ENCODE results near the gene GPD1L.
"Not testable (repeated sequence)": the region's sequence is repeated elsewhere in the genome, so short reads cannot be mapped to it uniquely, and the experiment has no call there.

GPD1L gene

DNA sequence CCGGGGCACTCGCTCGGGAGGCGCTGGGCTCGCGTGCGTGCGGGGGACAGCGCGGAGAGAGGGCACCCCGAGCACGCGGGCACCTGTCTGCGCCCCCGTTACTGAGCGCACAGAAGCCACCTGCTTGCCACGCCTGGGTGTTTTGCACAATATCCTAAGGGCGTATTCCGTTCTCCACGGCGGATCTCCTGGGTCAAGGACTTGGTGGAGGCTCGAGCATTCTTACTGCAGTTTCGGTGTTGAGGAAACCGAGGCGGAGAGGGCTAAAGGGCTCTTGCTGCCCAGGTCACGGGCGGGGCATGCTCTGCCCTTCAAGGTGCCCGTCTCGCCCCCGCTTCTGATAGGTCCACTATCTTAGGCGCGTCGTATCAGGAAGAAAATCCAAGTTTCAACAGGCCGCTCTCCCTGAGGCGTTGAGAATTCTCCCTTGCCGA is 526 bp downstream of the GPD1L start:
- no peak for DNase-seq

- not testable (repeated sequence) for DNase-seq
These were observed 1.8 kb downstream of the GPD1L start for GRCh38 chr3:32108224-32108623.

GRCh38 chr3:32109256-32109655 is 2.8 kb downstream of the GPD1L start:
- DNase-seq, result no peak

- no peak for DNase-seq
These were observed 3.9 kb downstream of the GPD1L start for GRCh38 chr3:32110233-32110760.

DNA sequence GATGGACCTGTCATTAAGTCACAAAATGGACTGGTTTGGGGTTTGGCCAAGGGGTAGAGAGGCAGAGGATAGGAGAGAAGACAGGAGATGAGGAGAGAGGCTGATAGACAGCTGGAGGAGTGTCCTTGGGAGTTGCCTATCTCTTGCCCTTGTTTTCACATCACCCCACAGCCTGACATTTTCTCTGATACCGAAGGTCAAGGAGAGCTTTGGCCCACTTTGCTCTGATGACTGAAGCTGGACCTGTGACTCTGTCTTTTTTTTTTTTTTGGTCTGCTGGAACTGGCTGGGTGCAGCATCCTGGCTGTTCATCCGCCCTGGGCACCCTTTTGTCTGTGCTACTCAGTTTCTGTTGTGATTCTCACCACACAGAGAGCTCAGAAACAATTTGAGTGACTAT is 5.1 kb downstream of the GPD1L start:
- DNase-seq, result no peak

DNA sequence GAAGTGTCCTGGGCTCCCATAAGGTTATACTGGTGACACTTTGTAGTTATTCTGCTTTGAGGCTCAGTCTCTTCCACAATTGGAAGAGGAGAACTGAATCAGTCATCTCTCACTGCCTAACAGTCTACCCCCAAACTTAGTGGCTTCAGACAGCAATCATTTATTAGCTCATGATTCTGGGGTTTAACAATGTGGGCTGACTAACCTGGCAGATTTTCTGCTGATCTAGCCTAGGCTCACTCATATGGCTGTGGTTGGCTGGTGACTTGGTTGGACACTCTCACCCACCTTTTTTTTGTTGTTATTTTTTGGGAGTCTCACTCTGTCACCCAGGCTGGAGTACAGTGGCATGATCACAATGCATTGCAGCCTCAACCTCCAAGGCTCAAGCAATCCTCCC is 7.1 kb downstream of the GPD1L start:
- no peak for DNase-seq

- DNase-seq, result no peak
These were observed 7.6 kb downstream of the GPD1L start for GRCh38 chr3:32113981-32114545.

- DNase-seq, result peak; percentile 67
These were observed 8.3 kb downstream of the GPD1L start for GRCh38 chr3:32114546-32115386.

DNA sequence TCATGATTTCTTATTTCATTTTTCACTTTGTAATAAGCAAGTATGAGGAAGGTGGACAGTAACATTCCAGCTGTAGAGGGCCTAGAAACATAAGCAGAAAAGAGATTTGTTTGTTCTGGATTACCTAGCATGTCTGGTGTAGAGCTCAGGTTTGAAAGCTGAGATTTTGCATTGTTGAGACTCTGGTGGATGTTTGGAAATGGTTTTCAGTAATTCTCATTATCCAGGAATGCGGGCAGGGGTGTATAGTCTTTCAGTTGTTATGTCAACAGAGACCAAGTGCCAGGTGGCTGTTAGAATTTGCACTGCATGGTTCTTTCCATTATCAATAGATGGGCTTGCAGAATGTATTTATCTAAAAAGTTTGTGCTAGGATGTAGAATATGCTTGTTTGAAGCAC is 10.9 kb downstream of the GPD1L start:
- DNase-seq, result no peak

DNA sequence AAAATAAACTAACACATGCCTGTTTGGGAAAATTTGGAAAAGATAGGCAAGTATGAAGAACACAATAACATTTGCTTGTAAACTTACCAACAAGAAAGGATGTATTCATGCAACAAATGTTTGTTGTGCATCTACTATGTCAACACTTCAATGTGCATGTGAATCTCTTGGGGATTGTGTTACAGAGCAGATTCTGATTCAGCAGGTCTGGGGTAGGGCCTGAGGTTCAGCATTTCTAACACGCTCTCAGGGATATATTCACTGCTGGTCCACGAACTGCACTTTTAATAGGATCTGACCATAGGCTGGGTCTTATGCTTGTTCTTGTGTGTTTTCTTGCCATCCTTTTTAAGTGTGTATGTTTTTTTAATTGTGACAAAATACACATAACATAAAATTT is 11.8 kb downstream of the GPD1L start:
- no peak for DNase-seq

- DNase-seq, result no peak
These were observed 14.1 kb downstream of the GPD1L start for GRCh38 chr3:32120471-32120870.

- no peak for DNase-seq
These were observed 14.7 kb downstream of the GPD1L start for GRCh38 chr3:32121137-32121536.

- no peak for DNase-seq
These were observed 17.2 kb downstream of the GPD1L start for GRCh38 chr3:32123620-32124019.

DNA sequence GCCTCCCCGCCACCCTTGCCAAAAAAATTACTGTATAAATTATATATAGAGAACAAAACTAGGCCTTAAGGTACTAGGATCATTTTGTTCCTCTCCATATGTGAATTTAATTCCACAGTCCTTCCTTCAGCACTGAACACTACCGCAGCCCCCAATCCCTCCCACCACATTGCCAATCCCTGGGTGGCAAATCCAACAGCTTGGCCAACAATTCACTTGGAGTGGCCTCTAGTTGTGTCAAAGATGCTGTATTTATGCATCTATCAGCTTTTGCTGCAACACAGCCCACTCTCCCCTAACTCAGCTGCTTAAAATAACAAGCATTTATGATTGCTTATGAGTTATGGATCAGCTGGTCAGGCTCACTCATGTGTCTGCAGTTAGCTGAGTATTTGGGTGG is 18.6 kb downstream of the GPD1L start:
- DNase-seq, result no peak

- no peak for DNase-seq
These were observed 20.0 kb downstream of the GPD1L start for GRCh38 chr3:32126305-32127015.

DNA sequence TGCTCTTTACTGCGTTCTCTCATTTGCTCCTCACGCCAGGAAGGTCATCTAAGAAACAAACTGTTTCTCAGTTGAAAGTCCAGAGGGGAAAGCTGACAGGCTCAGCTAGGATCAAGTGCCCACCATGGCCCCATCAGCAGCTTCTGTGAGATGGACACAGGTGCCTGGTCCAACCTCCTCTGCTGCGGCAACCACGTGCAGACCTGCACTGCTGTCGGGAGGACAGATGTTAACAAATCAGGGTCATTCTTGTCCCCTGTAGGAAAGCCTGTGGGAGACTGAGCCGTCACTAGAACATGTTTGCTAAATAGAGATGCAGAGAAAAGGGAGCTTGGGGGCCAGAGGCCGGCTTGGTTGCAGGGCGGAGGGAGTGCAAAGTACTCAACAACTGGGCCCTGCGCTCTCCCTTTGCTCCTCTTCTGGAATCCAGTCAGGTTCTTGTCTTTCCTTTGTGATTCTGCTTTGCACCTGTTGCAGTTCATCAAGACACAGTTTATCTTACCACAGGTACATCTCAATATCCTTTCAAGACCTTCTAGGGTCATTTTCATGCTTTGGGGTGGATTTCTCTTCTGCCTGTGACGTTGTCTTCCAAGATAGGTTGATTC is 20.9 kb downstream of the GPD1L start:
- DNase-seq, result no peak

DNA sequence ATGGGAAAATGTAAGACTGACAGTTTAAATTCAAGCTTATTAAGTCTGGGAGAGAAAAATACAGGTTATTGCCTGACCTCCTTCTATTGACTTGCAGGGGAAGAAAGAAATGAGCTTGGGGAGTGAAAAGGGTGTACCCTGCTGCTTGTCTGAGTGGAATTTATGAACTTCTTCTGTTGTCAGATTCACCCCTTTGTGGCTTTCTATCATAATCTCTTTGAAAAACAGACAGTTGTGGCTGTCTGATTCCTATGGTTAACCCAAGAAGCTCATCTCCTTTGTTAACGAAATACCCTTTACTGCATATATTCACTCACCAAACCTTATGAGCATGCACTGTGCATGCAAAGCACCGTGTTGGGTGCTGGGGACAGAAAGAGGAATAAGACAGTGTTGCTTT is 22.5 kb downstream of the GPD1L start:
- no peak for DNase-seq

DNA sequence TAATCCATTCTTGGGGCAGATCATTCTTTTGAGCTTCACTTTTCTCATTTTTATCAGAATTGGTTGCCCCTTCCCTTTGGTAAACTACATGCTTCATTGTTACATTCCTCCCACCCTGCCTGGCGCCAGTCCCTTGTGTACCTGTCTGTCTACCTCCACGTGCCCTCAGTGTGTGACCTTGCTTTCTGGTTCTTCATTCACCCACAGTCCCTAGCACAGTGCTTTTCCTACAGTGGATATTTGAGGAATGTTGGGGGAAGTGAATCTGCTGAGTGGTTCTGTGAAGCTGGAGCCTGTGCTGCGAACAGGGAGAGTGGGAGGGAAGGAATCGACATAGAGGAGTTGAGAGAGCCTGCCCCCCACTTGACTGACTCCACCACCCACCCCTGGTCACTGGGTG is 23.4 kb downstream of the GPD1L start:
- no peak for DNase-seq

- DNase-seq, result no peak
These were observed 25.7 kb downstream of the GPD1L start for GRCh38 chr3:32132121-32132520.

- no peak for DNase-seq
These were observed 26.3 kb downstream of the GPD1L start for GRCh38 chr3:32132706-32133105.

DNA sequence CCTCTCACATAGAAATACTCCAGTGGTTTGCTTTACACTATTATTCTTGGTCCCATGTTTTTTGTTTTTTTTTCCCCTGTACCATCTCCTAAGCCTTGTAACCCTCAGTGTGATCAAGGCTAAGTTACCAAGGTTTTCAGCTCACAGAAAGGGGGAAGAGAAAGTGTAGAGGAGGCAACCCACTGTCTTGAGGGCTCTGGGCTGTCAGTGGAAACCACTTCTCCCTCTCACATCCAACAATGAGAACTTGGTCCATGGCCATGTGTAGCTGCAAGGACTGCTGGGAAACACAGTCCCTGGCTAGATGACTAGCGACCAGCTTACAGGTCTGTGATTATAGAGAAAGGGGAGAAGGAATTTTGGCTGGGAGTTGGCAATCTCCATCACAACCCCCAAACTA is 30.3 kb downstream of the GPD1L start:
- DNase-seq, result no peak

DNA sequence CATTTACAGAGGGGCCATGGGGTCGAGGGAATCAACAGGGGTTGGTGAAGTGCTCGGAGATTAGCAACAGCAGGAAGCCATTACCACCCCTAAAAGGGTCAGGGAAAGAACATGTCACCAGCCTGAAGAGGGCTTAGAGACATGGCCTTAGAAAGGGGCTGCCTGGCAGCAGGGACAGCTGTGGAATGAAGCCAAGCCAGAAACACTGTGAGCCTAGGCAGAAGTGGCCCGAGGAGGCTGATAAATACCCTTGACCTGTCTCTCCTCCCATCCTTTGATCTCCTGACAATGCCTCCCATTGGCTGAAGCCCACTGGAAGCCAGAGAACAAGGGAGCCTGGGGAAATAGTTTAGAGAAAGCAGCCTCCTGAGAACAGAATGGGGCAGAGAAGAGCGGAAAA is 31.4 kb downstream of the GPD1L start:
- DNase-seq, result no peak

- DNase-seq, result no peak
These were observed 32.2 kb downstream of the GPD1L start for GRCh38 chr3:32138545-32139104.

All from stimulated activated CD4-positive, alpha-beta T cell treated with anti-CD3 and anti-CD28 coated beads, Interleukin-15, amount 100 ng/mL, for 24 hours (primary cell).